HL-60 (cell line): ENCODE results near the gene SLC9C2.

Experiments used
- CTCF ChIP-seq: IDR thresholded peaks from one replicate; pipeline ENCODE4 v1.5.1; 2011; ENCODE audit warnings: low read length, control low read depth, inconsistent platforms; ENCODE audit not compliant: insufficient read depth
- GABPA ChIP-seq: IDR thresholded peaks from 2 replicates; pipeline ENCODE4 v1.6.1; 2012; ENCODE audit warnings: low read depth
- POLR2AphosphoS5 ChIP-seq: IDR thresholded peaks from 2 replicates; pipeline ENCODE4 v1.6.1; 2012; ENCODE audit warnings: low read depth
- REST ChIP-seq: IDR thresholded peaks from 2 replicates; pipeline ENCODE4 v1.6.1; 2012; ENCODE audit warnings: low read depth; ENCODE audit not compliant: insufficient replicate concordance
- SPI1 ChIP-seq: IDR thresholded peaks from 2 replicates; pipeline ENCODE4 v1.6.1; 2012; ENCODE audit warnings: low read depth, mild to moderate bottlenecking, borderline replicate concordance

GRCh38 chr1:173507205-173507846, 95.5 kb downstream of the SLC9C2 start:
- TF ChIP-seq POLR2AphosphoS5 (no peak), CTCF (no peak), REST (no peak), GABPA (no peak), SPI1 (no peak)
